Endothelial cell of umbilical vein (primary cell): ENCODE measurements around the gene CLSTN2. TPM values are rescaled to one million over a fixed set of nuclear protein-coding genes. Genes with fewer than 3 reads are reported as not detected.

Experiments used
- BruUV-seq: library from RNA; stranded (reverse); fragments of 400-500 nt; replicated peaks from 2 replicates; lab custom pipeline; 2021; lab: Mats Ljungman, UMichigan
- CTCF ChIA-PET: fragments of 300-600, 350-600 bp; sonication (Branson Sonifier 250); formaldehyde crosslinking; loops from one replicate; lab custom pipeline; 2021; ENCODE audit warnings: antibody characterized with exemption, inconsistent platforms; lab: Charles Lee
- POLR2A ChIA-PET: fragments of 300-600, 350-600 bp; sonication (Branson Sonifier 250); formaldehyde crosslinking; loops from one replicate; lab custom pipeline; 2021; ENCODE audit warnings: antibody characterized with exemption, inconsistent platforms; lab: Charles Lee
- DNase-seq: peaks from one replicate; pipeline ENCODE4 v3.0.0-alpha.2; 2011; ENCODE audit warnings: low read depth, low spot score
- FAIRE-seq: peaks from 2 replicates; lab custom pipeline; 2011; peaks lifted over from hg19 to GRCh38; lab: Jason Lieb, UNC
- H2AFZ ChIP-seq: 2 replicates; pipeline ENCODE4 v1.6.0; 2012; ENCODE audit warnings: low read depth, low read length, control low read depth, inconsistent platforms
- H3K27ac ChIP-seq: 2 replicates; pipeline ENCODE4 v1.5.1; 2011; ENCODE audit warnings: low read depth, mild to moderate bottlenecking, control low read depth, low read length, moderate library complexity; ENCODE audit not compliant: insufficient read depth
- H3K27me3 ChIP-seq, 2 experiments: 2 replicates each; pipeline versions ENCODE4 v1.6.0 to v1.6.1; 2011; ENCODE audit warnings: low read length in 2 of 2, mixed read lengths in 1 of 2; ENCODE audit not compliant: control insufficient read depth in 2 of 2, insufficient read depth in 2 of 2
- H3K36me3 ChIP-seq, 2 experiments: 2 replicates in 1 of 2; 3 replicates in 1 of 2; pipeline ENCODE4 v1.5.1; 2011; ENCODE audit warnings: low read length in 2 of 2, mild to moderate bottlenecking in 1 of 2, moderate library complexity in 1 of 2; ENCODE audit not compliant: control insufficient read depth in 2 of 2, insufficient read depth in 2 of 2; ENCODE audit errors: extremely low read depth in 1 of 2
- H3K4me1 ChIP-seq: 3 replicates; pipeline ENCODE4 v1.5.1; 2011; ENCODE audit warnings: mild to moderate bottlenecking, low read length; ENCODE audit not compliant: control insufficient read depth, insufficient read depth; ENCODE audit errors: extremely low read depth
- H3K4me2 ChIP-seq: 2 replicates; pipeline ENCODE4 v1.6.1; 2011; ENCODE audit warnings: low read length, control low read depth, mixed read lengths; ENCODE audit not compliant: insufficient read depth
- H3K4me3 ChIP-seq, 3 experiments: fragments of 200-600 bp in 1 of 3; sonication (generic), shearing (Covaris generic) in 1 of 3; replicated peaks in 1 of 3; 2 replicates each; pipeline ENCODE4 v1.5.1; 2011 to 2016; ENCODE audit warnings: control low read depth in 3 of 3, low read length in 3 of 3, mild to moderate bottlenecking in 2 of 3, inconsistent platforms in 1 of 3, low read depth in 1 of 3, moderate library complexity in 1 of 3; ENCODE audit not compliant: insufficient read depth in 1 of 3
- H3K79me2 ChIP-seq: 2 replicates; pipeline ENCODE4 v1.6.0; 2012; ENCODE audit warnings: low read length, inconsistent platforms; ENCODE audit not compliant: control insufficient read depth, insufficient read depth
- H3K9ac ChIP-seq: replicated peaks from 2 replicates; pipeline ENCODE3; 2011; ENCODE audit warnings: low read length, control low read depth; ENCODE audit not compliant: insufficient read depth; ENCODE audit errors: extremely low read depth
- H3K9me1 ChIP-seq: replicated peaks from 3 replicates; pipeline ENCODE4 v1.6.0; 2011; ENCODE audit warnings: mild to moderate bottlenecking, low read length; ENCODE audit not compliant: control insufficient read depth, insufficient read depth; ENCODE audit errors: extremely low read depth
- H3K9me3 ChIP-seq: replicated peaks from 2 replicates; pipeline ENCODE4 v1.5.1; 2012; ENCODE audit warnings: low read length, inconsistent platforms; ENCODE audit not compliant: control insufficient read depth, insufficient read depth
- H4K20me1 ChIP-seq: replicated peaks from 2 replicates; pipeline ENCODE3; 2011; ENCODE audit warnings: mild to moderate bottlenecking, low read length; ENCODE audit not compliant: control insufficient read depth, insufficient read depth; ENCODE audit errors: extremely low read depth
- EZH2 ChIP-seq: IDR thresholded peaks from 2 replicates; pipeline ENCODE4 v1.6.1; 2012; ENCODE audit warnings: borderline replicate concordance, low read depth, mild to moderate bottlenecking, moderate library complexity, low read length, inconsistent platforms; ENCODE audit not compliant: severe bottlenecking
- FOS ChIP-seq: IDR thresholded peaks from 2 replicates; pipeline ENCODE4 v1.6.1; 2011; ENCODE audit warnings: mild to moderate bottlenecking, low read length, moderate library complexity, borderline replicate concordance; ENCODE audit not compliant: insufficient read depth
- GATA2 ChIP-seq: IDR thresholded peaks from 2 replicates; pipeline ENCODE4 v1.7.0; 2011; ENCODE audit warnings: low read depth, mild to moderate bottlenecking, moderate library complexity, mixed read lengths, low read length; ENCODE audit not compliant: insufficient read length, insufficient read depth
- JUN ChIP-seq: IDR thresholded peaks from 2 replicates; pipeline ENCODE4 v1.6.1; 2011; ENCODE audit warnings: borderline replicate concordance, low read depth; ENCODE audit not compliant: insufficient read length, insufficient read depth
- MYC ChIP-seq: IDR thresholded peaks from one replicate; pipeline ENCODE4 v1.6.1; 2011; ENCODE audit warnings: mild to moderate bottlenecking, low read depth, low read length
- POLR2A ChIP-seq: IDR thresholded peaks from 2 replicates; pipeline ENCODE4 v1.6.1; 2012; ENCODE audit warnings: low read depth, mild to moderate bottlenecking, control low read depth, low read length
- POLR2AphosphoS5 ChIP-seq: IDR thresholded peaks from 2 replicates; pipeline ENCODE4 v1.6.1; 2012; ENCODE audit warnings: low read depth, mild to moderate bottlenecking, control low read depth, low read length, moderate library complexity; ENCODE audit not compliant: insufficient read depth
- dilution Hi-C: fragments of 300-500 bp; cut with MboI; formaldehyde crosslinking; loops from one replicate; pipeline ENCODE4 v1.15.0; 2019; ENCODE audit warnings: low sequenced_read_pairs; ENCODE audit not compliant: extremely low pct_ligation_motif_present
- intact Hi-C: fragments of 100-400 bp; cut with micrococcal nuclease; formaldehyde crosslinking; loops from one replicate; pipeline ENCODE4 v1.10.0; 2022
- polyA plus RNA-seq, 4 experiments: library from polyadenylated mRNA; depleted of rRNA in 3 of 4; stranded (reverse) in 3 of 4; unstranded in 1 of 4; fragments of >200 nt; gene quantifications; 2 replicates each; pipeline versions ENCODE4 v1.2.1 to v1.2.3, GENCODE V29; 2011 to 2012; ENCODE audit warnings: missing spikeins in 1 of 4
- total RNA-seq: library from RNA; stranded (reverse); gene quantifications from 2 replicates; pipeline ENCODE4 v1.2.3, GENCODE V29; 2021
- TF ChIP-seq, protein P1 (sequence below), 2 donors: IDR thresholded peaks; 1 replicate in 1 of 2; 2 replicates in 1 of 2; pipeline ENCODE4 v1.5.1; 2011; ENCODE audit warnings: low read length in 2 of 2, mild to moderate bottlenecking in 2 of 2, moderate library complexity in 2 of 2, control low read depth in 1 of 2, inconsistent platforms in 1 of 2, low read depth in 1 of 2; ENCODE audit not compliant: insufficient read depth in 1 of 2; ENCODE audit errors: extremely low read depth in 1 of 2
- TF ChIP-seq, protein P2 (sequence below): IDR thresholded peaks from 2 replicates; pipeline ENCODE4 v1.6.1; 2011; ENCODE audit not compliant: insufficient read depth, insufficient read length

Gene CLSTN2
- total and polyA plus RNA-seq, 2 donors (not counting 3 experiments of a cell fraction or from before 2014, with no cell fraction given) = 0.26 to 0.38 TPM

DNA sequence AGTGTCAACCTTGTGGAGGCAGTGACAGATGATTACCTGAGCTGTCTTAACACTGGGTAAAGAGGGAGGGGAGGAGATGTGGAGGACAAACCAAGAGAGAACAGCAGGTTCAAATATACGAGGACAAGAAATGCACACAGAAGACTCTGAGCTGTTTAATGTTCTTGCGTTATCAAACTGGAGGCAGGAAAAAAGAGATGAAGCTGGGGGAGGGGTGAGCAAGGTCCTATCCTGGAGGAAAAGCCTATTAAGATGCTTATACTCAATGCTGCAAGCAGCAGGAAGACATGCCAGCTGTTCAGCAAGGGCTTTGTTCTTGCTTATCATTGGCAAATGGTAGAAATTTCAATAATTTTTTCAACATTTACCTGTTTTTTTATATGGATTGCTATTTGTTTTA, 397.1 kb downstream of the CLSTN2 start:
- CTCF ChIA-PET = no interaction called here
- no peak overlapping the region for H2AFZ ChIP-seq
- no peak overlapping the region for H3K9ac ChIP-seq
- no peaks in the 10 kb centered on the region for H3K36me3 ChIP-seq
- POLR2A ChIA-PET = no interaction called here
- intact Hi-C loops = no loop called here
- no peaks in the 10 kb centered on the region for H3K27me3 ChIP-seq
- no peaks in the 10 kb centered on the region for H3K4me1 ChIP-seq
- H3K4me3 ChIP-seq = no peak overlapping the region
- DNase-seq (no peak), FAIRE-seq (no peak)
- no peaks in the 10 kb centered on the region for H3K79me2 ChIP-seq
- no peaks in the 10 kb centered on the region for H3K9me3 ChIP-seq
- H3K9me1 ChIP-seq = no peaks in the 10 kb centered on the region
- dilution Hi-C loops = no loop called here
- H3K4me2 ChIP-seq = no peak overlapping the region
- TF ChIP-seq JUN (no peak), POLR2A (no peak), MYC (no peak), GATA2 (no peak), FOS (no peak), EZH2 (no peak), POLR2AphosphoS5 (no peak)
- TF ChIP-seq, protein P1, sequence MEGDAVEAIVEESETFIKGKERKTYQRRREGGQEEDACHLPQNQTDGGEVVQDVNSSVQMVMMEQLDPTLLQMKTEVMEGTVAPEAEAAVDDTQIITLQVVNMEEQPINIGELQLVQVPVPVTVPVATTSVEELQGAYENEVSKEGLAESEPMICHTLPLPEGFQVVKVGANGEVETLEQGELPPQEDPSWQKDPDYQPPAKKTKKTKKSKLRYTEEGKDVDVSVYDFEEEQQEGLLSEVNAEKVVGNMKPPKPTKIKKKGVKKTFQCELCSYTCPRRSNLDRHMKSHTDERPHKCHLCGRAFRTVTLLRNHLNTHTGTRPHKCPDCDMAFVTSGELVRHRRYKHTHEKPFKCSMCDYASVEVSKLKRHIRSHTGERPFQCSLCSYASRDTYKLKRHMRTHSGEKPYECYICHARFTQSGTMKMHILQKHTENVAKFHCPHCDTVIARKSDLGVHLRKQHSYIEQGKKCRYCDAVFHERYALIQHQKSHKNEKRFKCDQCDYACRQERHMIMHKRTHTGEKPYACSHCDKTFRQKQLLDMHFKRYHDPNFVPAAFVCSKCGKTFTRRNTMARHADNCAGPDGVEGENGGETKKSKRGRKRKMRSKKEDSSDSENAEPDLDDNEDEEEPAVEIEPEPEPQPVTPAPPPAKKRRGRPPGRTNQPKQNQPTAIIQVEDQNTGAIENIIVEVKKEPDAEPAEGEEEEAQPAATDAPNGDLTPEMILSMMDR (IDR thresholded peaks at IDR 0.05; ENCODE audit: extremely low read depth in 1 of 2, insufficient read depth in 1 of 2, low read depth in 1 of 2, low read length in 2 of 2) = no peak
- TF ChIP-seq, protein P2, sequence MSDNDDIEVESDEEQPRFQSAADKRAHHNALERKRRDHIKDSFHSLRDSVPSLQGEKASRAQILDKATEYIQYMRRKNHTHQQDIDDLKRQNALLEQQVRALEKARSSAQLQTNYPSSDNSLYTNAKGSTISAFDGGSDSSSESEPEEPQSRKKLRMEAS = no peak
- no TSS peak for BruUV-seq
- H4K20me1 ChIP-seq = no peaks in the 10 kb centered on the region
- no peak overlapping the region for H3K27ac ChIP-seq
